ENCODE data around the gene FGF22. TPM values are rescaled to one million over a fixed set of nuclear protein-coding genes. Genes with fewer than 3 reads are reported as not detected.

Gene FGF22
- not detected in 2 replicates for total RNA-seq

GRCh38 chr19:639253-640160 is at the start of gene FGF22:
Gene FGF22, plus strand, starts transcription at chr19:639879. Its CDS starts 47 bp downstream, at chr19:639926.

GRCh38 chr19:633068-633785 is 6.5 kb upstream of the FGF22 start, which contains the start of gene POLRMT:
Gene POLRMT, minus strand, starts transcription at chr19:633537. Its CDS starts 25 bp downstream, at chr19:633512.

GRCh38 chr19:662962-663681 is 23.4 kb downstream of the FGF22 start, which contains the start of gene RNF126:
Gene RNF126, minus strand, starts transcription at chr19:663214. Its CDS starts 93 bp downstream, at chr19:663121.

GRCh38 chr19:676339-677105 is 36.8 kb downstream of the FGF22 start, which contains the start of gene FSTL3:
Gene FSTL3, plus strand, starts transcription at chr19:676392. Its CDS starts 32 bp downstream, at chr19:676424.

Other genes with a start within 250 kb of the FGF22 start
- under 0.01 and 0.20 TPM in 2 replicates for gene C2CD4C, start 230.7 kb upstream of the FGF22 start, total RNA-seq
- gene SHC2, start 178.8 kb upstream of the FGF22 start, total RNA-seq, result 0.39 and 0.73 TPM in 2 replicates
- under 0.01 and 0.37 TPM in 2 replicates for gene MADCAM1, start 143.4 kb upstream of the FGF22 start, total RNA-seq
- gene TPGS1, start 132.4 kb upstream of the FGF22 start, total RNA-seq, result 27.6 and 43.0 TPM in 2 replicates
- 41.5 and 44.8 TPM in 2 replicates for gene CDC34, start 108.1 kb upstream of the FGF22 start, total RNA-seq
- gene GZMM, start 95.8 kb upstream of the FGF22 start, total RNA-seq, result not detected in 2 replicates
- 287 and 293 TPM in 2 replicates for gene BSG, start 67.3 kb upstream of the FGF22 start, total RNA-seq
- 0.37 and 0.59 TPM in 2 replicates for gene HCN2, start 50.0 kb upstream of the FGF22 start, total RNA-seq
- gene POLRMT, start 6.3 kb upstream of the FGF22 start, total RNA-seq, result 27.6 and 34.6 TPM in 2 replicates
- gene RNF126, start 23.3 kb downstream of the FGF22 start, total RNA-seq, result 37.5 and 48.5 TPM in 2 replicates
- 29.9 and 33.8 TPM in 2 replicates for gene FSTL3, start 36.5 kb downstream of the FGF22 start, total RNA-seq
- not detected in 2 replicates for gene PRSS57, start 55.6 kb downstream of the FGF22 start, total RNA-seq
- 2.5 and 9.9 TPM in 2 replicates for gene PALM, start 69.1 kb downstream of the FGF22 start, total RNA-seq
- 0.20 TPM in 1 of 2 replicates, not detected in the other for gene MISP, start 111.2 kb downstream of the FGF22 start, total RNA-seq
- 133 and 189 TPM in 2 replicates for gene PTBP1, start 157.6 kb downstream of the FGF22 start, total RNA-seq
- gene PLPPR3, start 182.1 kb downstream of the FGF22 start, total RNA-seq, result not detected in 2 replicates
- gene AZU1, start 188.0 kb downstream of the FGF22 start, total RNA-seq, result not detected in 2 replicates
- not detected in 2 replicates for gene PRTN3, start 201.1 kb downstream of the FGF22 start, total RNA-seq
- gene ELANE, start 212.4 kb downstream of the FGF22 start, total RNA-seq, result 0.20 and 0.37 TPM in 2 replicates
- 8.0 and 144 TPM in 2 replicates for gene CFD, start 219.8 kb downstream of the FGF22 start, total RNA-seq

Data from subcutaneous preadipocyte (primary cell).